ENCODE data around the gene TREH.
"Not testable (repeated sequence)": the region's sequence is repeated elsewhere in the genome, so short reads cannot be mapped to it uniquely, and the experiment has no call there.

The TREH gene

DNA sequence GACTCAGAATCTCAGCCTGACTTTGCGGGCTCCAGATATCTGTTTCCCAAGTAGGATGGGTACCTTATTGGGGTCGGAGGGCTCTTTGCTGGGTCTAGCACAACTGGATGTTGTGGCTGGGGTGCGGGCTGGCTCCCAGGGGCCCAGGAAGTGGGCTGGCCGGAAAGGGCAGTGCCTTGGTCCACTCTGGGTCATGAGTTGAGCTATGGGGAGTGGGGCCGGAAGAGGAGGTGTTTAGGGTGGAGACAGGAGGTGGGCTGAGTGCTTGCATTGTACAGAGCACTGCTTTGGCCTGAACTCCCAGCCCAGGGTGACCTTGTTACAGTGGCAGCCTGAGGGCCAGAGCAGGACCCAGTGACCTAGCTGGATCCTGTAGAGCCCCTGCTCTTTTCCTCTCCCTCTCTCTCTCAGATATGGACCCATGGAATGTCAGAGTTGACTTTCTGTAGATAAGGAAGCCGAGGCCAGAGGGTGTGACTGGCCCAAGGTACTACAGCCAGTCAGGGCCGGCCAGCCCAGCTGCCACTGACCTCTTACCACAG lies 58.9 kb downstream of the TREH start:
- FAIRE-seq (no peak), DNase-seq (ENCODE audit: extremely low spot score, insufficient read length, low read depth) (no peak)

DNA sequence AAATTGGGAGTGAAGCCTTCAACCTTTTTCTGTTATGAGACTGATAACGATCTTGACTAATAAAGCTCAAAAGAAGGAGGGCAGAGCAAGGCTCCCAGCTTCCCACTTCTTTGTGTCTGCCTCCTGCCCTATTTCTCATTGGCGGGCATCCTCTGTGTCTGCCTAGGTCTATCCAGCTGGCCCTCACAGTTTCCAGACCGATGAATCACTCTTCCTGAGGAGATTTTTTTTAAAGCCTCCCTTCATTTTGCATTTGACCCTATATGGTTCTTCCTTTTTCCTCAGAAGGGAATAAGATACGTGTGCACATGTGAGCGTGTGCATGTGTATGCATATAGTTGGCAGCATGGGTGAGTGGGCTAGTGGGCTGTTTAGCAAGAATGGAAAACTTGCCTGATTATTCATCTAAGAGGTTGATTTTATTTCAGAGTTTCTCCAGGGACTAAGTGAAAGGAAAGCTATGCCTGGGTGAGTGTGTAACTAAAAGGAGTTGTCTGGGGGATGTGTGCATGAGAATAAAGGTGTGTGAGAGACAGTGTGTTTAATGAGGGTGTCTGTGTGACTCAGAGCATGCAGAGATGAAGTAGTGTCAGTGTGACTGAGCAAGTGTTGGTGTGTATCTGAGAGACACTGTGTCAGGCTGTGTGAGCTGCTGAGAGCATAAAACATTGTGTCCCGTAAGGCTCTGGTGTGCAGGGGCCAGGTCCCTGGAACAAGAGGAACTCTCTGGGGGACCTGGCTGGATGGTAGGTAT lies 59.8 kb downstream of the TREH start:
- no peak for FAIRE-seq

GRCh38 chr11:118618991-118619375 lies 60.5 kb downstream of the TREH start:
- no peak for FAIRE-seq
- DNase-seq (ENCODE audit: extremely low spot score, insufficient read length, low read depth) = no peak

More for the DNA sequence above, 59.8 kb downstream of the TREH start:
- no peak for DNase-seq (ENCODE audit: extremely low spot score, insufficient read length, low read depth)

GRCh38 chr11:118618115-118618990 lies 61.1 kb downstream of the TREH start:
- DNase-seq (ENCODE audit: extremely low spot score, insufficient read length, low read depth) (no peak), FAIRE-seq (no peak)

DNA sequence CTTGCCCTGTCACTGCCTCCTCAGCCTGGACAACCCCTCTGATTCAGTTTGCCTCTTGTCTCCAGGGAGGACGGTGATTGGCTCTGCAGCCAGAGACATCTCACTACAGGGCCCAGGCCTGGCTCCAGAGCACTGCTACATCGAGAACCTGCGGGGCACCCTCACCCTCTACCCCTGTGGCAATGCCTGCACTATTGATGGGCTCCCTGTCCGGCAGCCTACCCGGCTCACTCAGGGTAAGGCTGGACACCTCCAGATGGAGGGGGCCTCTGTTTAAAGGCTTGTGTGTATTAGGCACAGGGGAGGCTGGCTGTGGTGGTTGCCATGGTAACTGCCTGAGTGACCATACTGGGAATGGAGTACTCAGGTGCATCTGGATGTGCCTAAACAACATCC lies 63.5 kb downstream of the TREH start:
- no peak for DNase-seq (ENCODE audit: extremely low spot score, insufficient read length, low read depth)
- no peak for FAIRE-seq

DNA sequence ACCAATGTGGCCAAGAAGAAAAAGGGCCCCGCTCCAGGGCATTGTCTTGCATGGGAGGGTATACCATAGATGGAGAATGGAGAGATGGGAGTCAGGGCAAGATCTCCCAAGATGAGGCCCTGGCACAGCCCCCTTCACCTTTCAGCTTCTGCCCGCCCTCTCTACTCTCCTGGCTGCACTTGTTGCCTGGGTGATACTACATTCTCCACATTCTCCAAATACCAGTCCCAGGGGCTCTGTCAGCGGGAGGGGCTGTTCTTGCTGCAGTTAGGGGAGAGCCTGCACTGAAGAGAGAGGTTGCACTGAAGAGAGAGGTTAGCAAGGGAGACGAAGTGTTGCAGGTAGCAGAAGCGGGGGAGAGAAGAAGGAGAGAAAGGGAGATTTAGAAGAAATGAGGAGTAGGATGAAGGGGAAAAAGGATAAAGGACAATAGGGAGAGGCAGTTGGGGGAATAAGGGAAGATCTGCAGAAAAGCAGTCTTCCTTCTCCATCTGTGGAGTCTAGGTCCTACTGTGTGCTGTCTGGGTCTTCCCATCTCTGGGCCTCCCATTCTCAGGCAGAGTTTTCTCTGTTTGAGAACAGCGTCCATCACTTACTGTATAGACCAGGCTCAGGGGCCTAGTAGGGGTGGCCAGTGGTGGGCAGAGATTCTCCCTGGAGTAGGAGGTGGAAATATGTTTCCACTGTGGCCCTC lies 64.0 kb downstream of the TREH start:
- DNase-seq (ENCODE audit: extremely low spot score, insufficient read length, low read depth) = no peak
- no peak for FAIRE-seq

DNA sequence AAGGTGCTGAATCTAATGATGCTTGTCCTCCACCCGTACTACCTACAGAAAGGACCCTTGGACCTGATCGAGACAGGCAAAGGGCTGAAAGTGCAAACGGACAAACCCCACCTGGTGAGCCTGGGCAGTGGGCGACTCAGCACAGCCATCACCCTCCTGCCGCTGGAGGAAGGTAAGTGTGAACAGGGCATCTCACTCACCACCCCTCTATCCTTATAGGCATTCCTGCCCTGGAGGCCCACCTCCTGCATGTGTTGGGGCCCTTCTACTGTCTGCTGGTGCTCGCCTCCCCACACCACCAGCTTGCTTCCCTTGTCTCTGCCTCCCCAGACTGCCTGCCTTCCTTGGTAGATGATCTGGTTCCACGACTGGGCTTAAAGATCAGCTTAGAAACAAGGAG lies 64.9 kb downstream of the TREH start:
- DNase-seq (ENCODE audit: extremely low spot score, insufficient read length, low read depth) (no peak), FAIRE-seq (no peak)

GRCh38 chr11:118612378-118612777 lies 67.1 kb downstream of the TREH start:
- DNase-seq (ENCODE audit: extremely low spot score, insufficient read length, low read depth) (no peak), FAIRE-seq (no peak)

DNA sequence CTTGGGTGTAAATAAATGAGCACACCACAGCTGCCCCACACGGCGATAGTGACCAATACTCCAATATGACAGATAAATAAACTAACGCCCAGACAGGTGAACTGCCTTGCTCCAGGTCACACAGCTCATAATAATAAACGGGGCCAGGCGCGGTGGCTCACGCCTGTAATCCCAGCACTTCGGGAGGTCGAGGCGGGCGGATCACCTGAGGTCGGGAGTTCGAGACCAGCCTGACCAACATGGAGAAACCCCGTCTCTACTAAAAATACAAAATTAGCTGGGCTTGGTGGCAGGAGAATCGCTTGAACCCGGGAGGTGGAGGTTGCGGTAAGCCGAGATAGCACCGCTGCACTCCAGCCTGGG lies 68.0 kb downstream of the TREH start:
- not testable (repeated sequence) for FAIRE-seq

GRCh38 chr11:118610773-118611432 lies 68.5 kb downstream of the TREH start:
- FAIRE-seq = peak; percentile 79
- no peak for DNase-seq (ENCODE audit: extremely low spot score, insufficient read length, low read depth)

More for the DNA sequence above, 68.0 kb downstream of the TREH start:
- not testable (repeated sequence) for DNase-seq (ENCODE audit: extremely low spot score, insufficient read length, low read depth)

DNA sequence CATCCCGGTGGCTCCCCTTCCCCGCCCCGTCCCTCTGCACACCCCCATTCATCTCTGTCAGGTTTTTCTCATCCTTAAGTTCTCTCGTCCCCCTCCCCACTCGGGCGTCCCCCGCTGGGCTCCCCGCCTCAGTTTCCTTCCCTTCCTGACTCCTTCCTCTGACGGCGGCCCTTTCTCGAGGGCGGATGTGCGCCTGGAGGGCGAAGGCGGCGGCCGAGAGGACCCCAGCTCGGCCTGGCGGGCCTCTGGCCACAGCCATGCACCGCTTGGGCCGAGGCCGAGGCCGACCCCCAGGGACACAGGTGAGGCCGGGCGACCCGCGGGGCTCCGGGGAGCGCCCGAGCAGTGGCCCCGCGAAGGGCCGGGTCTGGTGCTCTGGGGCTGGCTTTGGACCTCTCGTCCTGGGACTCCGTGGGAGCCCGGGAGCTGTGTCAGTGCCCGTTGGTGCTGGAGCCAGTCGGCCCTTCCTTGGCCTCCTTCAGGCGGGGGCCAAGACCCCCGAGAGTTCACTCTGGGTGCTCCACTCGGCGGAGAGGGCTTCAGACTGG lies 69.2 kb downstream of the TREH start:
- DNase-seq (ENCODE audit: extremely low spot score, insufficient read length, low read depth) = no peak
- FAIRE-seq = no peak

GRCh38 chr11:118609380-118610224 lies 69.8 kb downstream of the TREH start:
- no peak for DNase-seq (ENCODE audit: extremely low spot score, insufficient read length, low read depth)

GRCh38 chr11:118608360-118609227 lies 70.9 kb downstream of the TREH start:
- DNase-seq (ENCODE audit: extremely low spot score, insufficient read length, low read depth) (no peak), FAIRE-seq (no peak)

More at GRCh38 chr11:118609380-118610224, 69.8 kb downstream of the TREH start:
- no peak for FAIRE-seq

DNA sequence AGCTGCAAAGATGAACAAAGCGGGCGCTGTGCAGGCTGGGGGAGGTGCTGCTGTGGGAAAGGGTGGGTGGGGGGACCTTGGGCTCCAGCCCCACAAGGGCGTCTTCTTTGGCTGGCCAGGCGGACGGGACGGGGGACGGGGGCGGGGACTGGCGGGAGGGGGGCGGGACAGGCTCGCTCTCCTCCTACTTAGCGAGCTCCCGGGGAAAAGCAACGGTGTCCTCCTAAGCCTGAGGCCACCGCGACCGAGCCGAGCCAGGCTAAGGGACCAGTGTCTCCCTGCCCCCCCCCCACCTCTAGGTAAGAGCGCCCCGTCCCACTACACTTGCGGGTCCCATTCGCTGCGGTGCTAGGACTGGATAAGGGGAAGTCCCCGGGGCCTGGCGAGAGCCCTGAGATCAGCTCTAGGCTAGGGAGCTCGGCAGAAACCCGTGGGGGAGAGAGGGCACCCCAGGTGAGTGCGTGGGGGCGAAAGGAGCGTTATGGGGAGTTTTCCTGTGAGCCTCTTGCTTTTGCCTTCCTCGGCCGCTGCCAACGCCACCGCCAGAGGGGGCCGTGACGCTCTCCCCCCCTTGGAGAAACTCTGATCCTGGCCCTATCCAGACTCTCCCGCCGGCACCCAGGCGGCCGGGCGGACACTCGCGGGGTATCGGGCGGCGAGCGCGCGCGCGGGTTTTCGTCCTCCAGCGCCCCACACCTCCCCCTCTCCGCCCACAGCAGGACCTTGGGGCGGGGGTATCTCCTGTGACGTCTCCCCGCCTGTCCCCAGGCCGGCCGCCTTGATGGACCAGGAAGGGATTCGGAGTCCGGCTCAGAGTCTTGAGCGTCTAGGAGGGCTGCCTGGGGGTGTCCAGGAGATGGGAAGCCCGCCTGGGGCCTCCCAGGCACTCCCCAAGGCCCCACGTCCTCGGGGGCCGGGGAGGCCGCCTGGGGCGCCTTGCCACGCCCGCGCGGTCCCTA lies 71.8 kb downstream of the TREH start, which contains the start of gene PHLDB1:
Gene PHLDB1 (plus strand): TSS at position 215 of the 959 bp plus-strand sequence. CDS start 6,222 bp downstream, outside the sequence.
- FAIRE-seq (no peak), DNase-seq (ENCODE audit: extremely low spot score, insufficient read length, low read depth) (no peak)
